H1 (cell line): ENCODE results near the gene RTN3.

Experiments
- ASH2L ChIP-seq: fragments of 200-600, 300-600 bp; sonication (generic); IDR thresholded peaks from one replicate; pipeline ENCODE4 v1.7.1; 2017; ENCODE audit warnings: low read length
- EP300 ChIP-seq, 2 experiments: IDR thresholded peaks; 1 replicate in 1 of 2; 2 replicates in 1 of 2; pipeline ENCODE4 v1.6.1; 2011 to 2012; ENCODE audit warnings: low read depth in 2 of 2, low read length in 2 of 2, mild to moderate bottlenecking in 2 of 2, borderline replicate concordance in 1 of 2, inconsistent platforms in 1 of 2, moderate library complexity in 1 of 2
- EZH2 ChIP-seq: fragments of 200-600 bp; sonication (generic); IDR thresholded peaks from 2 replicates; pipeline ENCODE4 v1.7.1; 2012; ENCODE audit warnings: low read depth, mild to moderate bottlenecking, moderate library complexity, low read length, inconsistent platforms; ENCODE audit not compliant: severe bottlenecking
- GABPA ChIP-seq: IDR thresholded peaks from 2 replicates; pipeline ENCODE4 v1.6.1; 2011; ENCODE audit warnings: mild to moderate bottlenecking, low read length, moderate library complexity, borderline replicate concordance; ENCODE audit not compliant: insufficient read depth
- MAFK ChIP-seq: IDR thresholded peaks from 2 replicates; pipeline ENCODE4 v1.6.1; 2012; ENCODE audit warnings: low read depth, mild to moderate bottlenecking, improper control_type of control experiment, low read length
- POLR2A ChIP-seq, 2 experiments: IDR thresholded peaks; 1 replicate in 1 of 2; 2 replicates in 1 of 2; pipeline ENCODE4 v1.6.1; 2011; ENCODE audit warnings: low read depth in 2 of 2, low read length in 2 of 2, mild to moderate bottlenecking in 2 of 2; ENCODE audit errors: control extremely low read depth in 1 of 2
- RAD21 ChIP-seq, 2 experiments: IDR thresholded peaks in 1 of 2; conservative IDR thresholded peaks in 1 of 2; 2 replicates each; pipeline ENCODE4 v1.6.1; 2011; ENCODE audit warnings: low read depth in 2 of 2, low read length in 2 of 2, improper control_type of control experiment in 1 of 2, inconsistent platforms in 1 of 2, mild to moderate bottlenecking in 1 of 2, moderate library complexity in 1 of 2
- TF ChIP-seq, protein P1 (sequence below), 3 experiments: IDR thresholded peaks; 1 replicate in 2 of 3; 2 replicates in 1 of 3; pipeline versions ENCODE4 v1.5.1 to v1.6.1; 2011; ENCODE audit warnings: low read length in 3 of 3, mild to moderate bottlenecking in 3 of 3, inconsistent platforms in 2 of 3, low read depth in 1 of 3, moderate library complexity in 1 of 3; ENCODE audit not compliant: insufficient read depth in 1 of 3; ENCODE audit errors: control extremely low read depth in 1 of 3
- TF ChIP-seq, protein P2 (sequence below): IDR thresholded peaks from 2 replicates; pipeline ENCODE4 v1.6.1; 2012; ENCODE audit warnings: inconsistent platforms
- TF ChIP-seq, protein P3 (sequence below): IDR thresholded peaks from 2 replicates; pipeline ENCODE4 v1.6.1; 2011; ENCODE audit warnings: low read depth, mild to moderate bottlenecking, low read length; ENCODE audit not compliant: insufficient read depth
- TF ChIP-seq, protein P4 (sequence below): IDR thresholded peaks from 2 replicates; pipeline ENCODE4 v1.6.1; 2012; ENCODE audit warnings: low read length, inconsistent platforms

DNA sequence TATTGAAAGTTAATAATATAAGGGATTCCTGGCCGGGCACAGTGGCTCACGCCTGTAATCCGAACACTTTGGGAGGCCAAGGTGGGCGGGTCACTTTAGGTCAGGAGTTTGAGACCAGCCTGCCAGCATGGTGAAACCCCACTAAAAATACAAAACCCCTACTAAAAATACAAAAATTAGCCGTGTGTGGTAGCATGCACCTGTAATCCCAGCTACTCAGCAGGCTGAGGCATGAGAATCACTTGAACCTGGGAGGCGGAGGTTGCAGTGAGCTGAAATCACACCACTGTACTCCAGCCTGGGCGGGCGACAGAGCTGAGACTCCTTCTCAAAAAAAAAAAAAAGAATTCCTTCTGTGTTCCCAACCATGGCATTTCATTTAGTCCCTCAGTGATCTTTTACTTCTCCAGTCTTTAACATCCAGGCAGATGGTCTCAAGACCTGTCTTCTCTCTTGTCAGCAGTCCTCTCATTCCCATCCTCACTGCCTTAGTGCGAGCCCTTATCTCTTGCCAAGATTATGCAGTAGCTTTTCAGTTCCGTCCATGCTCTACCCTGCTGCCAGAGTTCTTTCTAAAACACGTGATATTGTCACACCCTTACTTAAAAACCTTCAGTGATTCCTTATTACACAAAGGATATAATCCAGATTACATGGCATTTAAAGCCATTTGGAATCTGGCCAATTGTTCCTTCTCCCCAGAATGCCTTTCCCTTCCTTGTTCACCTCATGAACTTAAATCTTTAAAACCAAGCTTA is 17.9 kb downstream of the RTN3 start:
- TF ChIP-seq EP300 (IDR thresholded peaks at IDR 0.05; ENCODE audit: borderline replicate concordance in 1 of 2, low read depth in 2 of 2, low read length in 2 of 2) (no peak), MAFK (no peak), POLR2A (IDR thresholded peaks at IDR 0.05; ENCODE audit: control extremely low read depth in 1 of 2, low read depth in 2 of 2, low read length in 2 of 2) (no peak), GABPA (no peak), ASH2L (no peak), RAD21 (IDR thresholded peaks at IDR 0.05 in 1 of 2, conservative IDR thresholded peaks at IDR 0.05 in 1 of 2; ENCODE audit: low read depth in 2 of 2, low read length in 2 of 2) (no peak), EZH2 (no peak)
- TF ChIP-seq, protein P1, sequence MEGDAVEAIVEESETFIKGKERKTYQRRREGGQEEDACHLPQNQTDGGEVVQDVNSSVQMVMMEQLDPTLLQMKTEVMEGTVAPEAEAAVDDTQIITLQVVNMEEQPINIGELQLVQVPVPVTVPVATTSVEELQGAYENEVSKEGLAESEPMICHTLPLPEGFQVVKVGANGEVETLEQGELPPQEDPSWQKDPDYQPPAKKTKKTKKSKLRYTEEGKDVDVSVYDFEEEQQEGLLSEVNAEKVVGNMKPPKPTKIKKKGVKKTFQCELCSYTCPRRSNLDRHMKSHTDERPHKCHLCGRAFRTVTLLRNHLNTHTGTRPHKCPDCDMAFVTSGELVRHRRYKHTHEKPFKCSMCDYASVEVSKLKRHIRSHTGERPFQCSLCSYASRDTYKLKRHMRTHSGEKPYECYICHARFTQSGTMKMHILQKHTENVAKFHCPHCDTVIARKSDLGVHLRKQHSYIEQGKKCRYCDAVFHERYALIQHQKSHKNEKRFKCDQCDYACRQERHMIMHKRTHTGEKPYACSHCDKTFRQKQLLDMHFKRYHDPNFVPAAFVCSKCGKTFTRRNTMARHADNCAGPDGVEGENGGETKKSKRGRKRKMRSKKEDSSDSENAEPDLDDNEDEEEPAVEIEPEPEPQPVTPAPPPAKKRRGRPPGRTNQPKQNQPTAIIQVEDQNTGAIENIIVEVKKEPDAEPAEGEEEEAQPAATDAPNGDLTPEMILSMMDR (IDR thresholded peaks at IDR 0.05; ENCODE audit: control extremely low read depth in 1 of 3, insufficient read depth in 1 of 3, low read depth in 1 of 3, low read length in 3 of 3): no peak
- TF ChIP-seq, protein P2, sequence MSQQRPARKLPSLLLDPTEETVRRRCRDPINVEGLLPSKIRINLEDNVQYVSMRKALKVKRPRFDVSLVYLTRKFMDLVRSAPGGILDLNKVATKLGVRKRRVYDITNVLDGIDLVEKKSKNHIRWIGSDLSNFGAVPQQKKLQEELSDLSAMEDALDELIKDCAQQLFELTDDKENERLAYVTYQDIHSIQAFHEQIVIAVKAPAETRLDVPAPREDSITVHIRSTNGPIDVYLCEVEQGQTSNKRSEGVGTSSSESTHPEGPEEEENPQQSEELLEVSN: no peak
- TF ChIP-seq, protein P3, sequence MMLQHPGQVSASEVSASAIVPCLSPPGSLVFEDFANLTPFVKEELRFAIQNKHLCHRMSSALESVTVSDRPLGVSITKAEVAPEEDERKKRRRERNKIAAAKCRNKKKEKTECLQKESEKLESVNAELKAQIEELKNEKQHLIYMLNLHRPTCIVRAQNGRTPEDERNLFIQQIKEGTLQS: no peak
- TF ChIP-seq, protein P4, sequence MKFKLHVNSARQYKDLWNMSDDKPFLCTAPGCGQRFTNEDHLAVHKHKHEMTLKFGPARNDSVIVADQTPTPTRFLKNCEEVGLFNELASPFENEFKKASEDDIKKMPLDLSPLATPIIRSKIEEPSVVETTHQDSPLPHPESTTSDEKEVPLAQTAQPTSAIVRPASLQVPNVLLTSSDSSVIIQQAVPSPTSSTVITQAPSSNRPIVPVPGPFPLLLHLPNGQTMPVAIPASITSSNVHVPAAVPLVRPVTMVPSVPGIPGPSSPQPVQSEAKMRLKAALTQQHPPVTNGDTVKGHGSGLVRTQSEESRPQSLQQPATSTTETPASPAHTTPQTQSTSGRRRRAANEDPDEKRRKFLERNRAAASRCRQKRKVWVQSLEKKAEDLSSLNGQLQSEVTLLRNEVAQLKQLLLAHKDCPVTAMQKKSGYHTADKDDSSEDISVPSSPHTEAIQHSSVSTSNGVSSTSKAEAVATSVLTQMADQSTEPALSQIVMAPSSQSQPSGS: no peak
